Transverse colon (tissue), 4 donors: ENCODE measurements around the gene CENPQ. TPM values are rescaled to one million over a fixed set of nuclear protein-coding genes. Genes with fewer than 3 reads are reported as not detected.

Source experiments
- DNase-seq: peaks from one replicate; pipeline ENCODE4 v3.0.0-alpha.2; 2019
- H3K27ac ChIP-seq, 4 donors: fragments of 200-600 bp; sonication (generic); 2 replicates each; pipeline ENCODE4 v1.5.1; 2016 to 2018; ENCODE audit warnings: inconsistent platforms in 4 of 4
- H3K27me3 ChIP-seq: fragments of 200-600 bp; sonication (generic); 2 replicates; pipeline ENCODE4 v1.5.1; 2017; ENCODE audit warnings: inconsistent platforms
- H3K36me3 ChIP-seq, 4 donors: fragments of 200-600 bp; sonication (generic); 2 replicates each; pipeline ENCODE4 v1.5.1; 2017 to 2019; ENCODE audit warnings: inconsistent platforms in 4 of 4
- H3K4me1 ChIP-seq, 4 donors: fragments of 200-600 bp; sonication (generic); 2 replicates each; pipeline ENCODE4 v1.5.1; 2017 to 2020; ENCODE audit warnings: inconsistent platforms in 4 of 4
- H3K4me3 ChIP-seq, 4 donors: fragments of 200-600 bp; sonication (generic); 1 replicate in 1 of 4; 2 replicates in 3 of 4; pipeline versions ENCODE4 v1.5.1 to v1.6.1; 2017 to 2019; ENCODE audit warnings: inconsistent platforms in 4 of 4
- H3K9me3 ChIP-seq, 2 donors: fragments of 200-600 bp; sonication (generic); 2 replicates each; pipeline ENCODE4 v1.5.1; 2017 to 2019; ENCODE audit warnings: inconsistent platforms in 2 of 2
- EP300 ChIP-seq: sonication (generic); formaldehyde crosslinking; IDR thresholded peaks from one replicate; pipeline ENCODE4 v1.6.1; 2017; ENCODE audit warnings: antibody characterized with exemption, low read depth
- POLR2A ChIP-seq: fragments of 450-650 bp; IDR thresholded peaks from one replicate; pipeline ENCODE4 v1.6.1; 2016; ENCODE audit warnings: antibody characterized with exemption, mild to moderate bottlenecking, moderate library complexity
- POLR2AphosphoS5 ChIP-seq, 3 donors: sonication (generic); formaldehyde crosslinking; IDR thresholded peaks; one replicate each; pipeline ENCODE4 v1.6.1; 2016; ENCODE audit warnings: antibody characterized with exemption in 3 of 3
- WGBS, 2 donors: methylation state at CpG; one replicate each; pipeline ENCODE4 v1.1.5; 2018; ENCODE audit warnings: low coverage in 1 of 2; 5-methylcytosine and 5-hydroxymethylcytosine counted together
- in situ Hi-C, 4 donors: fragments of 200-750 bp; cut with MboI; loops; one replicate each; pipeline versions ENCODE4 v1.15.0 to v1.15.1; 2017; ENCODE audit warnings: low sequenced_read_pairs in 3 of 4, low pct_ligation_motif_present in 1 of 4, low pct_unique_long_range_greater_than_20kb in 1 of 4
- intact Hi-C: fragments of 100-400 bp; cut with DNase I; formaldehyde crosslinking; loops from one replicate; pipeline ENCODE4 v1.15.1; 2023; ENCODE audit warnings: low total_unique reads
- total RNA-seq, 4 donors: library from RNA; depleted of rRNA; stranded (reverse); fragments of >200 nt; gene quantifications; one replicate each; pipeline ENCODE4 v1.1.0, GENCODE V29; 2016
- TF ChIP-seq, protein P1 (sequence below), 5 experiments: fragments of 200-600 bp in 3 of 5; fragments of 450-650 bp in 2 of 5; sonication (generic) in 3 of 5; IDR thresholded peaks; 1 replicate in 2 of 5; 2 replicates in 3 of 5; pipeline ENCODE4 v1.5.1; 2016 to 2017; ENCODE audit warnings: antibody characterized with exemption in 5 of 5, inconsistent platforms in 3 of 5, mild to moderate bottlenecking in 2 of 5, moderate library complexity in 1 of 5

Gene CENPQ
- total RNA-seq, 4 donors from 2014 or later: 1.7 to 3.0 (median 2.9) TPM; not detected in 1

GRCh38 chr6:49457771-49458170 lies 5.4 kb upstream of the CENPQ start:
- DNase-seq: no peak
- in situ Hi-C loops: no loop called here
- WGBS, 2 donors: 87 to 93% methylated on average over 4 of the region's 4 CpGs

GRCh38 chr6:49462071-49462470 lies 1.1 kb upstream of the CENPQ start:
- TF ChIP-seq POLR2A: no peak
- Histone ChIP-seq H3K4me3 (peak overlapping the region; percentile 46 to 75 (median 72)), H3K36me3 (peaks cover 0 to 5% (median under 1%) of the 10 kb centered on the region in 4 donors), H3K4me1 (peaks cover 5 to 31% (median 23%) of the 10 kb centered on the region in 4 donors), H3K27me3 (no peaks in the 10 kb centered on the region), H3K9me3 (no peaks in the 10 kb centered on the region), H3K27ac (peak overlapping the region; percentile 83 to 93 (median 86))
- in situ Hi-C loops: no loop called here
- DNase-seq: no peak
- intact Hi-C loops: no loop called here
- WGBS, 2 donors: 46 to 56% methylated on average over 3 of the region's 3 CpGs

More at GRCh38 chr6:49457771-49458170, 5.4 kb upstream of the CENPQ start:
- Histone ChIP-seq H3K36me3 (peaks cover 0 to 31% (median 6%) of the 10 kb centered on the region in 4 donors), H3K4me3 (no peak overlapping the region), H3K9me3 (no peaks in the 10 kb centered on the region), H3K27ac (no peak overlapping the region), H3K4me1 (peaks cover 0 to 20% (median 15%) of the 10 kb centered on the region in 4 donors), H3K27me3 (no peaks in the 10 kb centered on the region)
- intact Hi-C loops: no loop called here
- TF ChIP-seq EP300: no peak
- TF ChIP-seq, protein P1, sequence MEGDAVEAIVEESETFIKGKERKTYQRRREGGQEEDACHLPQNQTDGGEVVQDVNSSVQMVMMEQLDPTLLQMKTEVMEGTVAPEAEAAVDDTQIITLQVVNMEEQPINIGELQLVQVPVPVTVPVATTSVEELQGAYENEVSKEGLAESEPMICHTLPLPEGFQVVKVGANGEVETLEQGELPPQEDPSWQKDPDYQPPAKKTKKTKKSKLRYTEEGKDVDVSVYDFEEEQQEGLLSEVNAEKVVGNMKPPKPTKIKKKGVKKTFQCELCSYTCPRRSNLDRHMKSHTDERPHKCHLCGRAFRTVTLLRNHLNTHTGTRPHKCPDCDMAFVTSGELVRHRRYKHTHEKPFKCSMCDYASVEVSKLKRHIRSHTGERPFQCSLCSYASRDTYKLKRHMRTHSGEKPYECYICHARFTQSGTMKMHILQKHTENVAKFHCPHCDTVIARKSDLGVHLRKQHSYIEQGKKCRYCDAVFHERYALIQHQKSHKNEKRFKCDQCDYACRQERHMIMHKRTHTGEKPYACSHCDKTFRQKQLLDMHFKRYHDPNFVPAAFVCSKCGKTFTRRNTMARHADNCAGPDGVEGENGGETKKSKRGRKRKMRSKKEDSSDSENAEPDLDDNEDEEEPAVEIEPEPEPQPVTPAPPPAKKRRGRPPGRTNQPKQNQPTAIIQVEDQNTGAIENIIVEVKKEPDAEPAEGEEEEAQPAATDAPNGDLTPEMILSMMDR (IDR thresholded peaks at IDR 0.05): no peak
- no peak for TF ChIP-seq POLR2AphosphoS5 (IDR thresholded peaks at IDR 0.05)
- TF ChIP-seq POLR2A: no peak

GRCh38 chr6:49462599-49462926 lies 607 bp upstream of the CENPQ start:
- Histone ChIP-seq H3K27me3 (no peaks in the 10 kb centered on the region), H3K36me3 (peaks cover 0 to under 1% (median 0%) of the 10 kb centered on the region in 4 donors), H3K9me3 (no peaks in the 10 kb centered on the region), H3K27ac (peak overlapping the region; percentile 83 to 93 (median 86)), H3K4me3 (peak overlapping the region; percentile 46 to 75 (median 72)), H3K4me1 (peaks cover 5 to 31% (median 23%) of the 10 kb centered on the region in 4 donors)
- no peak for DNase-seq
- no peak for TF ChIP-seq POLR2AphosphoS5 (IDR thresholded peaks at IDR 0.05)
- no peak for TF ChIP-seq POLR2A
- TF ChIP-seq, protein P1 (IDR thresholded peaks at IDR 0.05): no peak
- TF ChIP-seq EP300: no peak
- in situ Hi-C loops (no loop called here), intact Hi-C loops (no loop called here)
- 1 to 2% methylated on average over 6 to 7 of the region's 7 CpGs for WGBS, 2 donors

DNA sequence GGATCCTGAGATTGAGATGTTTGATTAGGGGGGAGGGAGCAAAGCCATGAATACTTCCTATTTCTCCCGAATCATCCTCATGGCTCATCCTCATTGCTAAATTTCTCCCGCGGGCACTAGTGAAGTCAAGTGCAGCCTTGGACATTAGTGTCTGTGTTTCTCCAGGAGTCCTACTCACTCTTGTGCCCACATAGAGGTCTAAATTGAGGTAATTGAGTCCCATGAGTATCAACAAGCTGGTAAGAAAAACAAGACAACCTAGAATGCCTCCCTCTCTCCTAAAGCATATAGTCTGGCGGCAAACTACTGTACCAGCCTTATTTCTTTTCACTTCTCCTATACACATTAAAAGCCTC lies 420 bp downstream of the CENPQ start:
- Histone ChIP-seq H3K4me1 (peaks cover 5 to 31% (median 23%) of the 10 kb centered on the region in 4 donors), H3K4me3 (peak overlapping the region; percentile 34 to 75 (median 72)), H3K27me3 (no peaks in the 10 kb centered on the region), H3K27ac (peak overlapping the region; percentile 83 to 93 (median 86)), H3K9me3 (no peaks in the 10 kb centered on the region), H3K36me3 (no peaks in the 10 kb centered on the region)
- TF ChIP-seq POLR2AphosphoS5 (IDR thresholded peaks at IDR 0.05) (no peak), POLR2A (no peak), EP300 (no peak)
- TF ChIP-seq, protein P1 (IDR thresholded peaks at IDR 0.05): no peak
- 0 to 20% methylated on average over 1 to 4 of the region's 4 CpGs for WGBS, 2 donors
- in situ Hi-C loops: no loop called here
- no peak for DNase-seq
- intact Hi-C loops: no loop called here

DNA sequence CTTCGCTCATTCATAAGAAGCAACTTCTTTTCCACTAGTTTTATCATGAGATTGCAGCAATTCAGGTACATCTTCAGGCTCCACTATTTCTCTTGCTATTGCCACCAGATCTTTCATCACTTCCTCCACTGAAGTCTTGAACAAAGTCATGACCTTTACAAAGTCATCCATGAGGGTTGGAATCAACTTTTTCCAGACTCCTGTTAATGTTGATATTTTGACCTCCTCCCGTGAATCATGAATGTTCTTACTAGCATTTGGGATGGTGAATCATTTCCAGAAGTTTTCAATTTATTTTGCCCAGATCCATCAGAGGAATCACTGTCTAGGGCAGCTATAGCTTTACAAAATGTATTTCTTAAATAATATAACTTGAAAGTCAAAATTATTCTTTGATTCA lies 1.5 kb downstream of the CENPQ start:
- intact Hi-C loops (no loop called here), in situ Hi-C loops (no loop called here)
- Histone ChIP-seq H3K36me3 (no peaks in the 10 kb centered on the region), H3K4me1 (peaks cover 5 to 31% (median 23%) of the 10 kb centered on the region in 4 donors), H3K4me3 (no peak overlapping the region), H3K27ac (no peak overlapping the region), H3K27me3 (no peaks in the 10 kb centered on the region), H3K9me3 (no peaks in the 10 kb centered on the region)
- no peak for DNase-seq
- WGBS, 2 donors: 93 to 100% methylated on average over 1 to 2 of the region's 2 CpGs
- no peak for TF ChIP-seq EP300
- no peak for TF ChIP-seq POLR2A
- no peak for TF ChIP-seq POLR2AphosphoS5 (IDR thresholded peaks at IDR 0.05)
- TF ChIP-seq, protein P1 (IDR thresholded peaks at IDR 0.05): no peak
